Activated CD8-positive, alpha-beta memory T cell treated with anti-CD3 and anti-CD28 coated beads, Interleukin-2, amount 10 ng/mL, durations not matched to agents 7 days and 5 days (primary cell): ENCODE measurements around the gene GABARAPL2. TPM values are rescaled to one million over a fixed set of nuclear protein-coding genes. Genes with fewer than 3 reads are reported as not detected.

Experiments used
- ATAC-seq: fragments of 150-1000 bp; cut with Tn5 transposase; one replicate; pipeline ENCODE4 v1.10.0; 2021; ENCODE audit warnings: moderate library complexity
- CTCF ChIA-PET: fragments of 350-600 bp; sonication (Branson Sonifier 250); formaldehyde crosslinking; loops from one replicate; lab custom pipeline; 2021; ENCODE audit warnings: antibody characterized with exemption; lab: Charles Lee
- DNase-seq: peaks from one replicate; pipeline ENCODE4 v3.0.0-alpha.2; 2020
- H3K27ac Mint-ChIP-seq: one replicate; pipeline ENCODE4 v1.8.0; 2021; ENCODE audit warnings: mild to moderate bottlenecking, mixed read lengths
- H3K27me3 Mint-ChIP-seq: one replicate; pipeline ENCODE4 v1.8.0; 2021; ENCODE audit warnings: mixed read lengths
- H3K36me3 Mint-ChIP-seq: one replicate; pipeline ENCODE4 v1.8.0; 2021; ENCODE audit warnings: mild to moderate bottlenecking, mixed read lengths
- H3K4me1 Mint-ChIP-seq: one replicate; pipeline ENCODE4 v1.8.0; 2021; ENCODE audit warnings: mixed read lengths
- H3K4me3 Mint-ChIP-seq: one replicate; pipeline ENCODE4 v1.8.0; 2021; ENCODE audit warnings: mild to moderate bottlenecking, moderate library complexity, mixed read lengths
- H3K9me3 Mint-ChIP-seq: one replicate; pipeline ENCODE4 v1.8.0; 2022; ENCODE audit warnings: low read depth, mixed read lengths
- total RNA-seq, 2 experiments: library from RNA; stranded (reverse); gene quantifications; one replicate each; pipeline ENCODE4 v1.2.3, GENCODE V29; 2021

Gene GABARAPL2
- total RNA-seq, 2 experiments from 2014 or later: 59.9 to 70.8 TPM

DNA sequence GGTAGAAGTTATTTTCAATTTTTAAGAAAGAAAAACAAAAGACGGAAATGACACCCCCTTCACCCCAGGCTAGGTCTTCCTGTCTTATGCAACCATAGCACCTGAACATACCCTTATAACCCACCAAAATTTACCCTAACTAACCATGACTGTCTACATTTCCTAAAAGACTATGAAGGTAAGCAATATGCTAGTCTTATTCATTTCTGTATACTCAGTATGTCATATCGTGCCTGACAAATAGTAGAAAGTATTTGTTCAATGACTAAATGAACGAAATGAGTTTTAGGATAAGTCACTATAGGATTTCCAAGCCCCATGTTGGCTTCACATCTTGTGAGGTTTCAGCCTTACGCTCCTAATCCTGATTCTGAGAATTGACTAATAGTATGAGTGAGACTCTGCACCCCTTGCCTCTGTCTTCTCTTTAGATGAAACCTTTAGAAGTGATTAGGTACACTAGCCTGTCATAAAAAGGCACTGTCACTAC, 50.4 kb downstream of the GABARAPL2 start:
- no peaks in the 10 kb centered on the region for H3K9me3 Mint-ChIP-seq
- H3K4me3 Mint-ChIP-seq: peak overlapping the region; percentile 33
- DNase-seq (peak; percentile 50), ATAC-seq (peak; percentile 69)
- peaks cover 48% of the 10 kb centered on the region for H3K4me1 Mint-ChIP-seq
- CTCF ChIA-PET: interaction anchor here (1.6 kb wide), 2 partner anchors 50 to 99 kb away, joined by 5 read pairs; partner anchors contain the start of gene GABARAPL2
- peak overlapping the region; percentile 89 for H3K27ac Mint-ChIP-seq
- peaks cover 60% of the 10 kb centered on the region for H3K36me3 Mint-ChIP-seq
- H3K27me3 Mint-ChIP-seq: no peaks in the 10 kb centered on the region

DNA sequence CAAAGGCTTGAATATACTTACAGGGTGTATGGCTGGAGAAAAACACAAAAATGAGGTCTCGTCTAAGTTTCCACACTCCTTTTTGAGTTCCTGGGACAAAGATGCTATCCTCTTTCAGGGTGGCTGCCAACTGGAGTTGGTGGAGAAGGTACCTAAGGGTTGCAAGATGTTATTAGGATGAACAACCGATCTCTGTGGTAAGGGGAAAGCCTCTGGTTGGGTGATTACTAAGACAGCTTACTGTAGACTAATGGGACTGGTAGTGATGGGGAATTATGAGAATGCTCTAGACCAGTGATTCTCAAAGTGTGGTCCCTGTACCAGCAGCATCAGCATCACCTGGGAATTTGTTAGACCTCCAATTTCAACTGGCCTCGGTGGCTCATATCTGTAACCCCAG, 50.9 kb downstream of the GABARAPL2 start:
- peaks cover 53% of the 10 kb centered on the region for H3K4me1 Mint-ChIP-seq
- CTCF ChIA-PET: no interaction called here

DNA sequence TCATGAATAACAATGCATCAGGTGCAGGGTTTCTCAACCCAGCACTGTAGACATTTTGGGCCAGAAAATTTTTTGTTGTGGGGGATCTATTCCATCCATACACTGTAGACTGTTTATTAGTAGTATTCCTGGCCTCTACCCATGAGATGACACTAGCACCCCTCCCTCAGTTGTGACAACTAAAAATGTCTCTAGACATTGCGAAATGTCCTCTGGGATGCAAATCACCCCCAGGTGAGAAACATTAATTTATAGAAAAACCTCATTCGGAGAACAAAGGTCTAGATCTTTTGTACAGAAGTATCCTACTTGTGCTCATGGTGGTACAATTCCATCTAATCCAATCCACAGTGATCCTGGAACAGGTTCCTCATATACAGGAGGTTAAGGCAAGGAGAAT, 52.6 kb downstream of the GABARAPL2 start:
- Mint-ChIP-seq H3K9me3 (no peaks in the 10 kb centered on the region), H3K27me3 (no peaks in the 10 kb centered on the region), H3K36me3 (peaks cover 43% of the 10 kb centered on the region), H3K4me1 (peaks cover 56% of the 10 kb centered on the region), H3K4me3 (no peak overlapping the region), H3K27ac (no peak overlapping the region)
- DNase-seq: no peak
- CTCF ChIA-PET: interaction anchor here (0.6 to 5.1 kb wide), 5 partner anchors 12 to 185 kb away, joined by 3 to 63 read pairs (median 3); partner anchors contain the start of genes CFDP1, CHST6, KARS1 and TERF2IP
- ATAC-seq: no peak

More for the DNA sequence above, 50.9 kb downstream of the GABARAPL2 start:
- DNase-seq (no peak), ATAC-seq (no peak)
- Mint-ChIP-seq H3K27ac (peak overlapping the region; percentile 89), H3K9me3 (no peaks in the 10 kb centered on the region), H3K36me3 (peaks cover 59% of the 10 kb centered on the region), H3K27me3 (no peaks in the 10 kb centered on the region), H3K4me3 (no peak overlapping the region)

DNA sequence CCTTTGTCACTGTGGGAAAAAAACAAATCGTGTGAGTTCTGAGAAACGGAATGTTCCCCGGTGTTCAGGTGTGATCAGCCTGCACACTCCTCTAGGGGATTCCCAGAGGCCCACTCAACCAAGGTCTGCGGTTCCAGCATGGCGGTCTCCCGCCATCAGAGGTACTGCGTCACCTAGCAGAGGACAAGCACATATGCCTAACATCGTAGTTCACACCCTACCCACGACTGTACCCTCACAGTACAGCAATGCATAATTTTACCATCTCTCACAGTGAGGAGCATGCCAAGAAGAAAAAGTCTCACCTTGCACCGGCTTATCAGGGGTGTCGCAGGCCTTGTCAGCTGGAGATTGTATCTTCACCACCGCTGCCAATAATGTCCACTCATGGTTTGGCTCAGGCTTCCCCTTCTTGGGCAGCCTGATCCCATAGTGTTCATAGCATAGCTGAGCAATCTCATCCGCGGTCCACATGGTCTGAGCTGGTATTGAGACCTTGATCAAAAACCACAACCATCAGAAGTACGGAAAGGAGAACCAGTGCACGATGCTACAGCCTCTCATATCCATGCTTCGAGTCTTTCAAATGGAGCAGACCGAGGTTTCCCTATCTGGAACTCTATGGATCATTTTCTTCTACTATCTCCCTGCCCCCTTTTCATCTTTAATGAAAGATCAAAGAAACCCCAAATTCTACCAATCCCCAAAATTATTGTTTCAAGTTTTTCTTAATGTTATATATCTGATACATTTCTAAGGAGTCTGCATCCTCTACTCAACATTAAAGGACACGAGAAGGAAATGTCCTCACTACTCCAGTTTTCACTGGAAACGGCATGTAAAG, 54.4 kb downstream of the GABARAPL2 start:
- ATAC-seq: peak; percentile 24

DNA sequence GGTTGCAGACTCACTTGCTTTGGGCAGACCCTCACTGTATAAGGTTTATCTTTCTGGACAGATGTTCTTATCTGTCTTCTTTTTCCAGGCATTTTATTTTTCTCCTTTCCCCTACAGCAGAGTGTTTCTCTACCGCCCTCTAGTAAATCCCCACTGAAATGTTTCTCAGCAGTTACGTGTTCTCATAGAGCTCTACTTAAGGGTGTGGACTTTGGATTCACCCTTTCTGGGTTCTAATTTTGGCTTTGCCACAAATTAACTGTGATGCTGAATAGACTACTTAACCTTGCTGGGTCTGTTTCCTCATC, 54.9 kb downstream of the GABARAPL2 start:
- Mint-ChIP-seq H3K9me3 (no peaks in the 10 kb centered on the region), H3K4me1 (peaks cover 48% of the 10 kb centered on the region), H3K27me3 (no peaks in the 10 kb centered on the region), H3K36me3 (peaks cover 36% of the 10 kb centered on the region), H3K27ac (peak overlapping the region; percentile 97), H3K4me3 (peak overlapping the region; percentile 90)
- DNase-seq (no peak), ATAC-seq (no peak)
- CTCF ChIA-PET: interaction anchor here (0.8 to 5.1 kb wide), 13 partner anchors 14 to 520 kb away, joined by 3 to 63 read pairs (median 6); partner anchors contain the start of genes GABARAPL2, KARS1, TERF2IP and TMEM170A

More for the DNA sequence above, 54.4 kb downstream of the GABARAPL2 start:
- DNase-seq: peak; percentile 82
- H3K27me3 Mint-ChIP-seq: no peaks in the 10 kb centered on the region
- CTCF ChIA-PET: interaction anchor here (0.8 to 5.1 kb wide), 11 partner anchors 10 to 520 kb away, joined by 3 to 63 read pairs (median 7); partner anchors contain the start of genes GABARAPL2, KARS1, TERF2IP and TMEM170A
- H3K9me3 Mint-ChIP-seq: no peaks in the 10 kb centered on the region
- peaks cover 35% of the 10 kb centered on the region for H3K36me3 Mint-ChIP-seq
- H3K27ac Mint-ChIP-seq: peak overlapping the region; percentile 97
- H3K4me3 Mint-ChIP-seq: peak overlapping the region; percentile 90
- peaks cover 54% of the 10 kb centered on the region for H3K4me1 Mint-ChIP-seq

DNA sequence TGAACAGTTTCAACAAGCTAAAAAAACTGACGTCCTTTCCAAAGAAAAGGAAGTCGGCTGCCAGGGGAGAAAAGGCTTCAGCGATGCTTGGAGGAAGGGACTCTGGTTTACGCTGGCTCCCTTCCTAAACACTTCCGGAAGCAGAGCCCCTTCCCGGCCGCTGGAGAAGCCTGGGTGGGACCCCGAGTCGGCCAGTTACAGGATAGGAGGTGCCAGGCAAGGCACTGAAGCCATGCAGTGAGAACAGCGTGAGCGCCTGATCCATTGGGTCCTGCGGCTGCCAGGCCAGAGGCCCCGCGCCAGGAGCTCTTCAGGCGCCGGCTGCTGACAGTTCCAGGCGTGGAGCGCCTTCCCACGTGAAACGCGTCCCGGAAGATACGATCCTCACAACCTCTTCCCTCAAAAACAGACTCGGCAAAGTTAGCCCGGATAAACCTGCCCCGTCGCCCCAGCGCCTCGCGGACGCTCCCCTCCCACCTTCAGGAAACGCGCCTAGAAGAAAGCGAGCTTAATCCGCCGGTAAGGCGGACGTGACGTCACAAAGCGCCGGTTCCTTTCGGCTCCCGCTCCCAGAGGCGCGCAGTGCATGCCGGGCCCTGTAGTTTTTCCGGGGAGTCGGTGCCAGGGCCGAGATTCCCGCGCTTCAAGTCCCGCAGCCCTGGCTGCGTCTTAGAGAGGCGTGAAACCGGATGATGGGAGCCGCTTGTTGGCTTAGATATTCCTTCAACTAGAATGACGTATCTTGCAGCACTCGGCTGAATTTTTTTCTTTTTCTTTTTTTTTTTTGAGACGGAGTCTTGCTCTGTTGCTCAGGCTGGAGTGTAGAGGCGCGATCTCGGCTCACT, 56.8 kb downstream of the GABARAPL2 start, which contains the start of gene ADAT1:
TSS of gene ADAT1 (minus strand) at position 521 of the 845 bp plus-strand sequence. CDS start 2,482 bp downstream, outside the sequence.
- peak; percentile 90 for ATAC-seq
- peak; percentile 99 for DNase-seq
- Mint-ChIP-seq H3K36me3 (peaks cover 44% of the 10 kb centered on the region), H3K27ac (peak within 1 kb of the TSS; percentile 97), H3K27me3 (no peaks in the 10 kb centered on the region), H3K4me1 (peaks cover 46% of the 10 kb centered on the region), H3K4me3 (peak within 1 kb of the TSS; percentile 90), H3K9me3 (no peaks in the 10 kb centered on the region)
- CTCF ChIA-PET: interaction anchor here (1.0 to 5.1 kb wide), 14 partner anchors 16 to 168 kb away, joined by 3 to 63 read pairs (median 7); partner anchors contain the start of genes GABARAPL2, KARS1, TERF2IP and TMEM170A

DNA sequence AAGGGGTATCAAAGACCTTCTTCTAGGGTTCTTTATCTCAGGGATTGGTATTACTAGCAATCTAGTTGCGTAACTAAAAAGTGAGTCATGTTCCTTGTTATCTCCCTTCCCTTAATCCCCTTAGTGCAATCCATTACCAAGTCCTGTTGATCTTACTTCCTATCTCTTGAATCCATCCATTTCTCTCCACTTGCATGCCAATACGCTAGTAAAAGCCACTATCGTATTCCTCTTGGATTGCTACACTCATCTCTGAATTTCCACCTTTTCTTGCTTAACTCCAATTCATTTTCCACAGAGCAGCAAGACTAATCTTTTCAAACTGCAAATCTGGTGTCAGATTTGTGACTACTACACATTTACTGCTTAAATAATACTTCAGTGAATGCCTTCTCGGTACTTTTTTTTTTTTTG, 58.7 kb downstream of the GABARAPL2 start:
- ATAC-seq (no peak), DNase-seq (no peak)
- Mint-ChIP-seq H3K9me3 (no peaks in the 10 kb centered on the region), H3K27ac (no peak overlapping the region), H3K4me1 (peaks cover 51% of the 10 kb centered on the region), H3K4me3 (peak overlapping the region; percentile 0), H3K27me3 (no peaks in the 10 kb centered on the region), H3K36me3 (peaks cover 47% of the 10 kb centered on the region)
- CTCF ChIA-PET: no interaction called here

DNA sequence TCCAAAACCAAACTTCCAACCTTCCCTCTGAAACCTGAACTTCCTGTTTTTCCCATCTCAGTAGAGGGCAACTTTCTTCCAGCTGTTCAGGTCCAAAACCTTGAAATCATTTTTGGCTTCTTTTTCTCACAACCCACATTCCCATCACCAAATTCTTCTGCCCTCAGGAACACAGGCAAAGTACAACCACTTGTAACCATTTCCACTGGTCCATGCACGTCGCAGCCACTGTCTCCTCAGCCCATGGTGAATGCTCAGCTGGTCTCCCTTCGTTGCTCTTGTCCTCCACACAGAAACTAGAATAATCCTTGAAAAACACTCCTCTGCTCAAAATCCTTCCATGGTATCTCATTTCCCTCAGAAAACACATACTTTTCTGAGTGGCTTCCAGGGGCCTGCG, 60.6 kb downstream of the GABARAPL2 start:
- CTCF ChIA-PET: interaction anchor here (1.4 kb wide), 1 partner anchor 162 kb away, joined by 3 read pairs; no protein-coding TSS in a partner anchor
- Mint-ChIP-seq H3K9me3 (no peaks in the 10 kb centered on the region), H3K27me3 (no peaks in the 10 kb centered on the region), H3K4me1 (peaks cover 35% of the 10 kb centered on the region), H3K4me3 (no peak overlapping the region), H3K27ac (peak overlapping the region; percentile 74), H3K36me3 (peaks cover 59% of the 10 kb centered on the region)
- ATAC-seq: no peak
- DNase-seq: no peak

Other genes starting within 250 kb of the GABARAPL2 start
- 10 to 100 TPM; 31.4 to 44.0 TPM for gene CFDP1, start 132.9 kb upstream of the GABARAPL2 start, total RNA-seq
- gene TMEM170A, start 101.7 kb upstream of the GABARAPL2 start, total RNA-seq: 10 to 100 TPM; 31.1 to 33.7 TPM
- gene CHST6, start 70.9 kb upstream of the GABARAPL2 start, total RNA-seq: under 1 TPM in 1 of 2 experiments, not detected in 1; 0.05 TPM
- gene CHST5, start 30.3 kb upstream of the GABARAPL2 start, total RNA-seq: under 1 TPM in 1 of 2 experiments, not detected in 1; 0.14 TPM
- gene TMEM231, start 10.1 kb upstream of the GABARAPL2 start, total RNA-seq: 1 to 10 TPM; 2.9 to 3.2 TPM
- 10 to 100 TPM; 48.3 to 57.2 TPM for gene ADAT1, start 56.9 kb downstream of the GABARAPL2 start, total RNA-seq
- gene KARS1, start 81.3 kb downstream of the GABARAPL2 start, total RNA-seq: 100 to 1,000 TPM; 182 to 220 TPM
- 10 to 100 TPM; 71.1 to 91.4 TPM for gene TERF2IP, start 81.4 kb downstream of the GABARAPL2 start, total RNA-seq
- not detected for gene CPHXL2, start 110.6 kb downstream of the GABARAPL2 start, total RNA-seq
- not detected for gene DUXB, start 135.1 kb downstream of the GABARAPL2 start, total RNA-seq
- not detected for gene CPHXL, start 160.1 kb downstream of the GABARAPL2 start, total RNA-seq